Measurements from ENCODE around the gene SUSD5. TPM values are rescaled to one million over a fixed set of nuclear protein-coding genes. Genes with fewer than 3 reads are reported as not detected.

The SUSD5 gene
- total and polyA plus RNA-seq, 2 of the 13 experiments (the other 11 are each of a cell fraction or from before 2014, with no cell fraction given) = not detected

DNA sequence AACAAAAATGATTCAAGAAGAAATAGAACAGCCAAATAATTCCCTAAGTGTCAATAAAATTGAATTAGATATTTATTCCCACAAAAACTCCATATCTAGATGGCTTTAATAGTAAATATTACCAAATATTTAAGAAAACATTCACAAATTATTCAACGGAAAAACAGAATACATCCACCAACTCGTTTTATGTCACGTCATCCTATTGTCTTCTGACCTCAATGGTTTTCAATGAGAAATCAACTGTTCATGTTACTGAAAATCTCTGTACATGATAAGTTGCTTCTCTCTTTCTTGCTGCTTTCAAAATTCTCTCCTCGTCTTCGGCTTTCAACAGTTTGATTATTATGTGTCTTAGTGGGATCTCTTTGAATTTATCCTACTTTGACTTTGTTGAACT, 41.5 kb upstream of the SUSD5 start:
- TF ChIP-seq REXO4 (CRISPR knock-in tag; IDR thresholded peaks at IDR 0.05; ENCODE audit: borderline replicate concordance) (no peak), CREB1 (IDR thresholded peaks at IDR 0.05) (peak; percentile 28; the same call in 1 of the 2 replicates), CREB1 (CRISPR knock-in tag; IDR thresholded peaks at IDR 0.05) (no peak)
- FAIRE-seq (no peak), DNase-seq (ENCODE audit: low spot score) (no peak), ATAC-seq (no peak)
- ChIA-PET CTCF (ENCODE audit: low intra/inter-chr PET ratio, low total read pairs) (no interaction called here), POLR2A (no interaction called here)
- in situ Hi-C loops (cut with HindIII; ENCODE audit: extremely low pct_ligation_motif_present, low pct_unique_long_range_greater_than_20kb) = no loop called here
- intact Hi-C loops (cut with micrococcal nuclease; ENCODE audit: unreplicated experiment) = no loop called here
- Histone ChIP-seq H4K20me1 (ENCODE audit: insufficient read depth, low read length) (no peaks in the 10 kb centered on the region), H3K27me3 (ENCODE audit: control insufficient read depth in 1 of 2, insufficient read depth in 2 of 2, low read length in 2 of 2) (no peaks in the 10 kb centered on the region), H3K4me1 (ENCODE audit: insufficient read depth, low read length) (no peaks in the 10 kb centered on the region), H3K4me3 (replicated peaks in 1 of 3; ENCODE audit: insufficient read depth in 1 of 3, low read depth in 2 of 3, low read length in 3 of 3) (no peak overlapping the region), H3K27ac (ENCODE audit: extremely low read length, insufficient read depth, low read length) (no peak overlapping the region), H2AFZ (ENCODE audit: low read length) (no peak overlapping the region), H3K9me3 (ENCODE audit: low read length) (no peaks in the 10 kb centered on the region), H3K9ac (ENCODE audit: insufficient read depth, low read depth, low read length) (no peak overlapping the region), H3K79me2 (ENCODE audit: insufficient read depth, low read length) (no peaks in the 10 kb centered on the region), H3K36me3 (replicated peaks in 1 of 2; ENCODE audit: control insufficient read depth in 1 of 2, insufficient read depth in 2 of 2, low read length in 2 of 2) (no peaks in the 10 kb centered on the region), H3K4me2 (ENCODE audit: low read depth, low read length) (no peak overlapping the region)
- BruUV-seq (replicated peaks) = no TSS peak
- WGBS (ENCODE audit: low lambda C conversion rate) = under 1% methylated on average over 5 of the region's 5 CpGs

DNA sequence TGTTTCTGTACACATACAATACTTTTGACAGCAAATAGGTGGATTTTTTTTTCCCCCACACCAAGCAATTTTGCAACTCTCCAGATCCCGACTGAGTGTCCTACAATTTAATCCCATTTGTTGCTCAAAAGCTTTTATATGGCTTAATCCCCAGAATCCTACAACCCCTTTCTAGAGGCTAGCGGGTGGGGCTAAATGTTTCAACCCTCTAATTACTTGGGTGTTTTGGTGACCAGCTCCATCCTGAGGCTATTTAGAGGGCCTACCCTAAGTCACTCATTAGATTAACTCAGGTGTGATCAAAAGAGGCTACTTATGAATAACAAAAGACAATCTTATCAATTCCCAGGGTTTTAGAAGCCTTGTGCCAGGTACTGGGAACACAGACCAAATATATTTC, 37.6 kb upstream of the SUSD5 start:
- 27% methylated on average over 2 of the region's 2 CpGs for WGBS (ENCODE audit: low lambda C conversion rate)
- no peaks in the 10 kb centered on the region for H4K20me1 ChIP-seq (ENCODE audit: insufficient read depth, low read length)
- CTCF ChIA-PET (ENCODE audit: low intra/inter-chr PET ratio, low total read pairs) = no interaction called here
- no peaks in the 10 kb centered on the region for H3K79me2 ChIP-seq (ENCODE audit: insufficient read depth, low read length)
- no peaks in the 10 kb centered on the region for H3K36me3 ChIP-seq (replicated peaks in 1 of 2; ENCODE audit: control insufficient read depth in 1 of 2, insufficient read depth in 2 of 2, low read length in 2 of 2)
- TF ChIP-seq, protein P1, sequence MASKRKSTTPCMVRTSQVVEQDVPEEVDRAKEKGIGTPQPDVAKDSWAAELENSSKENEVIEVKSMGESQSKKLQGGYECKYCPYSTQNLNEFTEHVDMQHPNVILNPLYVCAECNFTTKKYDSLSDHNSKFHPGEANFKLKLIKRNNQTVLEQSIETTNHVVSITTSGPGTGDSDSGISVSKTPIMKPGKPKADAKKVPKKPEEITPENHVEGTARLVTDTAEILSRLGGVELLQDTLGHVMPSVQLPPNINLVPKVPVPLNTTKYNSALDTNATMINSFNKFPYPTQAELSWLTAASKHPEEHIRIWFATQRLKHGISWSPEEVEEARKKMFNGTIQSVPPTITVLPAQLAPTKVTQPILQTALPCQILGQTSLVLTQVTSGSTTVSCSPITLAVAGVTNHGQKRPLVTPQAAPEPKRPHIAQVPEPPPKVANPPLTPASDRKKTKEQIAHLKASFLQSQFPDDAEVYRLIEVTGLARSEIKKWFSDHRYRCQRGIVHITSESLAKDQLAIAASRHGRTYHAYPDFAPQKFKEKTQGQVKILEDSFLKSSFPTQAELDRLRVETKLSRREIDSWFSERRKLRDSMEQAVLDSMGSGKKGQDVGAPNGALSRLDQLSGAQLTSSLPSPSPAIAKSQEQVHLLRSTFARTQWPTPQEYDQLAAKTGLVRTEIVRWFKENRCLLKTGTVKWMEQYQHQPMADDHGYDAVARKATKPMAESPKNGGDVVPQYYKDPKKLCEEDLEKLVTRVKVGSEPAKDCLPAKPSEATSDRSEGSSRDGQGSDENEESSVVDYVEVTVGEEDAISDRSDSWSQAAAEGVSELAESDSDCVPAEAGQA (IDR thresholded peaks at IDR 0.05; ENCODE audit: low read depth) = no peak
- TF ChIP-seq, protein P1 (CRISPR knock-in tag; IDR thresholded peaks at IDR 0.05; ENCODE audit: borderline replicate concordance) = no peak
- TF ChIP-seq, protein P2, sequence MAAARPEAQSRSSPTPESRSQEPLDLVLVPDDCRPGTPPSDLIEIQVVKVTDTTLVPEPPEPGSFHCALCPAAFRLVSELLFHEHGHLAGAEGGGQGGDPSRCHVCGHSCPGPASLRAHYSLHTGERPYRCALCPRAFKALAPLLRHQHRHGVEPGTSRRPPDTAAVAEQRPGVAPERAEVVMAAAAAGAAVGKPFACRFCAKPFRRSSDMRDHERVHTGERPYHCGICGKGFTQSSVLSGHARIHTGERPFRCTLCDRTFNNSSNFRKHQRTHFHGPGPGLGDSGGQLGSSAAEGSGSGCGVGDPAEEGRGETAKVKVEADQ (CRISPR knock-in tag; IDR thresholded peaks at IDR 0.05; ENCODE audit: borderline replicate concordance) = no peak
- TF ChIP-seq MAFF (IDR thresholded peaks at IDR 0.05; ENCODE audit: low read depth, low read length) (no peak), ZNF605 (CRISPR knock-in tag; IDR thresholded peaks at IDR 0.05) (no peak)
- TF ChIP-seq, protein P3, sequence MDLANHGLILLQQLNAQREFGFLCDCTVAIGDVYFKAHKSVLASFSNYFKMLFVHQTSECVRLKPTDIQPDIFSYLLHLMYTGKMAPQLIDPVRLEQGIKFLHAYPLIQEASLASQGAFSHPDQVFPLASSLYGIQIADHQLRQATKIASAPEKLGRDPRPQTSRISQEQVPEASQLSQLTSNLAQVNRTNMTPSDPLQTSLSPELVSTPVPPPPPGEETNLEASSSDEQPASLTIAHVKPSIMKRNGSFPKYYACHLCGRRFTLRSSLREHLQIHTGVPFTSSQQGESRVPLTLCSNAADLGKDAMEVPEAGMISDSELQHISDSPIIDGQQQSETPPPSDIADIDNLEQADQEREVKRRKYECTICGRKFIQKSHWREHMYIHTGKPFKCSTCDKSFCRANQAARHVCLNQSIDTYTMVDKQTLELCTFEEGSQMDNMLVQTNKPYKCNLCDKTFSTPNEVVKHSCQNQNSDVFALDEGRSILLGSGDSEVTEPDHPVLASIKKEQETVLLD (CRISPR knock-in tag; IDR thresholded peaks at IDR 0.05; ENCODE audit: low read depth) = no peak
- no peak overlapping the region for H3K9ac ChIP-seq (ENCODE audit: insufficient read depth, low read depth, low read length)
- no peak overlapping the region for H3K4me3 ChIP-seq (replicated peaks in 1 of 3; ENCODE audit: insufficient read depth in 1 of 3, low read depth in 2 of 3, low read length in 3 of 3)
- no peak for DNase-seq (ENCODE audit: low spot score)
- H3K4me1 ChIP-seq (ENCODE audit: insufficient read depth, low read length) = no peaks in the 10 kb centered on the region
- in situ Hi-C loops (cut with HindIII; ENCODE audit: extremely low pct_ligation_motif_present, low pct_unique_long_range_greater_than_20kb) (no loop called here), intact Hi-C loops (cut with micrococcal nuclease; ENCODE audit: unreplicated experiment) (no loop called here)
- no peak overlapping the region for H2AFZ ChIP-seq (ENCODE audit: low read length)
- ATAC-seq = no peak
- no peaks in the 10 kb centered on the region for H3K27me3 ChIP-seq (ENCODE audit: control insufficient read depth in 1 of 2, insufficient read depth in 2 of 2, low read length in 2 of 2)
- POLR2A ChIA-PET = no interaction called here
- FAIRE-seq = no peak
- no peaks in the 10 kb centered on the region for H3K9me3 ChIP-seq (ENCODE audit: low read length)
- no TSS peak for BruUV-seq (replicated peaks)
- no peak overlapping the region for H3K4me2 ChIP-seq (ENCODE audit: low read depth, low read length)
- no peak overlapping the region for H3K27ac ChIP-seq (ENCODE audit: extremely low read length, insufficient read depth, low read length)
